ENCODE results near the gene FYTTD1.
"Not testable (repeated sequence)": the region's sequence is repeated elsewhere in the genome, so short reads cannot be mapped to it uniquely, and the experiment has no call there.

FYTTD1 gene

DNA sequence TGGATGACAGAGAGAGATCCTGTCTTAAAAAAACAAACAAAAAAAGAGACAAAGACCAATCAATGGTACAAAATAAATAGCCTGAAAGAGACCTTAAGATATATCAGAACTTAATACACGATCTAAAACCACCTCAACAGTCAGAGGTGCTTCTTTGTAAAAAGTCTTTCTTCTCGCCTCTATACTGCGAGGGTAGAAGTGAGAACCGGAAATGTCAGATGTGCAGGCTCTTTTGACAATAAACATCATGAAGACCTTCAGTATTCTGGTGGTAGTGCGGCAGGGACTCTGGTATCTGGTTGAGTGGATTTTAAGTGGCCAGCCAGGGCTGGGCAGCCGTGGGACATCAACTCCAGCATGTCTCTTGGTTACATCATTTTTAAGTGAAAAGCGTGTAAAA, 43.0 kb upstream of the FYTTD1 start:
- H3K27ac ChIP-seq (replicated peaks): no peak overlapping the region
- no peak for DNase-seq (ENCODE audit: low read depth in 1 of 2, low spot score in 1 of 2)
- H3K4me3 ChIP-seq (replicated peaks; ENCODE audit: insufficient read depth, low read length): no peak overlapping the region
- no peak for TF ChIP-seq POLR2AphosphoS5 (IDR thresholded peaks at IDR 0.05; ENCODE audit: low read depth)
- TF ChIP-seq REST (IDR thresholded peaks at IDR 0.05; ENCODE audit: insufficient replicate concordance, low read depth): no peak
- no peak for TF ChIP-seq CTCF (IDR thresholded peaks at IDR 0.05; ENCODE audit: insufficient read depth, low read length)
- no peak for TF ChIP-seq SPI1 (IDR thresholded peaks at IDR 0.05; ENCODE audit: borderline replicate concordance, low read depth)
- TF ChIP-seq GABPA (IDR thresholded peaks at IDR 0.05; ENCODE audit: low read depth): no peak
- H3K27me3 ChIP-seq (ENCODE audit: insufficient read depth, poor library complexity, severe bottlenecking): no peaks in the 10 kb centered on the region

GRCh38 chr3:197709135-197709534, 40.5 kb upstream of the FYTTD1 start:
- TF ChIP-seq GABPA (IDR thresholded peaks at IDR 0.05; ENCODE audit: low read depth) (no peak), POLR2AphosphoS5 (IDR thresholded peaks at IDR 0.05; ENCODE audit: low read depth) (0 out of 2 replicates have a peak, but pooled peaks have one; percentile 39), REST (IDR thresholded peaks at IDR 0.05; ENCODE audit: insufficient replicate concordance, low read depth) (no peak), SPI1 (IDR thresholded peaks at IDR 0.05; ENCODE audit: borderline replicate concordance, low read depth) (peak; percentile 67; the same call in 1 of the 2 replicates), CTCF (IDR thresholded peaks at IDR 0.05; ENCODE audit: insufficient read depth, low read length) (no peak)
- DNase-seq (ENCODE audit: low read depth in 1 of 2, low spot score in 1 of 2): peak; percentile 29 to 82
- no peak overlapping the region for H3K4me3 ChIP-seq (replicated peaks; ENCODE audit: insufficient read depth, low read length)
- peak overlapping the region; percentile 36 for H3K27ac ChIP-seq (replicated peaks)
- H3K27me3 ChIP-seq (ENCODE audit: insufficient read depth, poor library complexity, severe bottlenecking): no peaks in the 10 kb centered on the region

GRCh38 chr3:197710965-197711364, 38.7 kb upstream of the FYTTD1 start:
- not testable (repeated sequence) for H3K4me3 ChIP-seq (replicated peaks; ENCODE audit: insufficient read depth, low read length); H3K27me3 ChIP-seq (ENCODE audit: insufficient read depth, poor library complexity, severe bottlenecking); DNase-seq (ENCODE audit: low read depth in 1 of 2, low spot score in 1 of 2); H3K27ac ChIP-seq (replicated peaks)

DNA sequence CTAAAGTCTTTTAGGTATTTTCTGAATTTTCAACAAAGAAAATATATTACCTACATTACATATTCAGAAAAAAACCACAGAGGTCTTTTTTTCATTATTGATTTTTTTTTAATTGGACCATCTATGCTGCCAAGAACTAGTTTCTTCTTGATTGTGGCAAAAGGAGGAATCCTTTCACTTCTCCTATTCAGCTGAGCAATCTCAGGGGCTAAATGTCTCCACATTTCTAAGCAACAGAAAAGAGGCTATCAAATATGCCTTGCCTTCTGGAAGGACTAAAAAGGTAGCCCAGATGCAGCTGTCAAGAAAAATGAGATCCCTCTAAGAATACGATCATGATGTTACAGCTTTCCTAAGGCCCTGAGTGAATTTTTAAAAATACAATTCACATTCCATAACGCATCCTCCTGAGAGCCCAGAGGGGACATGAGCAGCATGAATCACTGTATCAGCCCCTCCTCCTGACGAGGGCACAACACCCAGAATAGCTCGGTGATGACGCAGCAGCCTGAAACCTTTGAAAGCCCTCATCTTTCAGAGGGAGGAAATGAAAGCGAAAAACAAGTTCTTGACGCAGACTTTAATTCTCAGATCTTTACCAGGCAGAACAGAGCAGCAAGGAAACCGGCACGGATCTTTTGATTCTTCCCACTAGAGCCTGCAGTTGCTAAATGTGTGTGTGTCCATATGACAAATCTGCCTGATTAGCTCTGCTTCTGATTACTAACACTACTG, 37.5 kb upstream of the FYTTD1 start:
- Histone ChIP-seq H3K27ac (replicated peaks) (no peak overlapping the region), H3K4me3 (replicated peaks; ENCODE audit: insufficient read depth, low read length) (no peak overlapping the region; the same call in 1 of the 2 replicates), H3K27me3 (ENCODE audit: insufficient read depth, poor library complexity, severe bottlenecking) (no peaks in the 10 kb centered on the region)
- DNase-seq (ENCODE audit: low read depth in 1 of 2, low spot score in 1 of 2): peak; percentile 38 to 63
- TF ChIP-seq SPI1 (IDR thresholded peaks at IDR 0.05; ENCODE audit: borderline replicate concordance, low read depth) (no peak), CTCF (IDR thresholded peaks at IDR 0.05; ENCODE audit: insufficient read depth, low read length) (no peak), REST (IDR thresholded peaks at IDR 0.05; ENCODE audit: insufficient replicate concordance, low read depth) (no peak), GABPA (IDR thresholded peaks at IDR 0.05; ENCODE audit: low read depth) (no peak), POLR2AphosphoS5 (IDR thresholded peaks at IDR 0.05; ENCODE audit: low read depth) (no peak)
